HG02610 (cell line): ENCODE measurements around the gene SMAD7.

Source experiments
- ATAC-seq: cut with Tn5 transposase; IDR thresholded peaks from one replicate; pipeline ENCODE4 v1.9.1; 2021; ENCODE audit warnings: mild to moderate bottlenecking, moderate library complexity; ENCODE audit not compliant: unreplicated experiment

Gene SMAD7, protein sequence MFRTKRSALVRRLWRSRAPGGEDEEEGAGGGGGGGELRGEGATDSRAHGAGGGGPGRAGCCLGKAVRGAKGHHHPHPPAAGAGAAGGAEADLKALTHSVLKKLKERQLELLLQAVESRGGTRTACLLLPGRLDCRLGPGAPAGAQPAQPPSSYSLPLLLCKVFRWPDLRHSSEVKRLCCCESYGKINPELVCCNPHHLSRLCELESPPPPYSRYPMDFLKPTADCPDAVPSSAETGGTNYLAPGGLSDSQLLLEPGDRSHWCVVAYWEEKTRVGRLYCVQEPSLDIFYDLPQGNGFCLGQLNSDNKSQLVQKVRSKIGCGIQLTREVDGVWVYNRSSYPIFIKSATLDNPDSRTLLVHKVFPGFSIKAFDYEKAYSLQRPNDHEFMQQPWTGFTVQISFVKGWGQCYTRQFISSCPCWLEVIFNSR

GRCh38 chr18:48950536-48951447, at the start of gene SMAD7:
Gene SMAD7, minus strand, starts transcription at chr18:48950965. Its CDS starts 541 bp downstream, at chr18:48950424.
- ATAC-seq = no peak

DNA sequence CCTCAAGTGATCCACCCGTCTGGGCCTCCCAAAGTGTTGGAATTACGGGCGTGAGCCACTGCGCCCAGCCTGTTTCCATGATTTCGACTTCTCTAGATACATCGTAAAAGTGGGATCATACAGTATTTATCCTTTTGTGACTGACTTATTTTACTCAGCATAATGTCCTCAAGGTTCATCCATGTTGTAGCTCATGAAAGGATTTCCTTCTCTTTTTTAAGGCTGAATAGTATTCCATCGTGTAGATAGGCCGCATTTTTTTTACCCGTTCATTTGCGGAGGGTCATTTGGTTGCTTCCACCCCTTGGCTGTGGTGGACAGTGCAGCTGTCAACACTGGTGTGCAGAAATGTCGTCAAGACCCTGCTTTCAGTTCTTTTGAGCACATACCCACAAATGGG, 48.8 kb upstream of the SMAD7 start:
- no peak for ATAC-seq

GRCh38 chr18:48997985-48998831, 47.4 kb upstream of the SMAD7 start:
- ATAC-seq = no peak

GRCh38 chr18:48997681-48997984, 46.9 kb upstream of the SMAD7 start:
- no peak for ATAC-seq

DNA sequence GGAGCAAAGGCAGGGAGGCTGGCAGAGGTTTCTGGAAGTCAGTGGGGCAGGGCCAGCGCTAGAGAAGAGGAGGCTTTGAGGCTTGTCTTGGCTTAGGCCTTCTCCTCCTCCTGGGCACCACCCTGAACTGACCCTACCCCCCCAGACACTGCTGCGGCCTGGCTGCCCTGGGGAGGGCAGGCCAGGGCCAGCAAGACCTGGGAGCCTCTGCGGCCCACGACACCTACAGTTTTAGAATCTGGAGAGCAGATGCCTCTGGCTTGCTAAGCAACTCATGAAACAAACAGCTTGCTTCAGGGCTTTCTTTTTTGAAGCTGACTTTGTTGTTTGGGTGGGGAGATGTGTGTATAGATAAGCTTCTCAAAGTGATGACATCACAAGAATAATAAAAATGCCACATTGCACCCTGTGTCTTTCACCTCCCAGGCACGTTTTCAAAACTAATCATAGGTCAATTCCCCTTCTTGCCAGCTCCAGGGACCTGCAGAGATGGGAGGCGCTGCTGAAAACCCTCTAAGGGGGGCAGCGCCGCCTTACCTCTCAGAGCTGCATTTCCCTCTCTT, 46.2 kb upstream of the SMAD7 start:
- no peak for ATAC-seq

DNA sequence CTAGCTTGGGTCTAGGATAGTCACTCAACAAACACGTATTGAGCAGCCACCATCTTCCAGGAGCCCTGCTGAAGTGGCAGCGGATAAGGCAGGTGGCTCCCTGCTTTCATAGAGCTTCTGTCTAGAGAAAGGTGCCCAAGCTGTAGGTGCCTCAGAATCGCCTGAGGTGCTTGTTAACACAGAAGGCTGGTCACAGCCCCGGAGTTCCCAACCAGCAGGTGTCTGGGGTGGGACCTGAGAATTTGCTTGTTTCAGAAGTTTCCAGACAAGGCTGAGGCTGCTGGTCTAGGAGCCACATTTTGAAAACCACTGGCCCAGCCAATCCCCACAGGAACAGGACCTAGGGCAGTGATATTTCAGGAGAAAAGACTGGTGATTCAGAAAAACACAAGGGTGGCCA, 45.3 kb upstream of the SMAD7 start:
- ATAC-seq = no peak

GRCh38 chr18:48994926-48995835, 44.4 kb upstream of the SMAD7 start:
- ATAC-seq = no peak

DNA sequence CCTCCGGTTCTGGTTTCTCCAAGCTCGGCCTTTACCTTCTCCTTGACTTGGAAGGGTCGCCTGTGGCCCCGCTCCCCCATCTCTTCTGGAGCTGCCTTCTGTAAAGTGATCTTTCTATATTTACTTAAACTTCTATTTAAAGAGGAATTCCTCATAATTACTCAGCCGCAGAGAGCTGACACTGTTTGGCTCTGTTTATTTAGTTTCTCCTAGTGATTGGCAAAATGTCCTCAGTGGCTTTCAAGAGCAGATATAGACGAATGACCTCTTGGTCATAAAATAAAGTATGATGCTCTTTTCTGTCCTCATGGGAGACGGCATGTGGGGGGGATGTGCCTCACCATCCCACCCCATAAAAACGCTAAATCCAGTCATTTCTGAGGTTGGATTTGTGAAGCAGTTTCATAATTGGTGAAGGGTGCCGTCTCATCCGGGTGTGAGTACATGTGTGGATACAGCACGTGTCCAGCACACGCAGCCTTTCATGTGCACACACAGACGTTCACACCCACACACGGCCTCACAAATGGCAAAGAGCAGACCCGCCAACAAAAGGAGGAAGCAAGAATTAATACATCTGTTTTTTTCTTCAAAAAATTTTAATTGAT, 43.4 kb upstream of the SMAD7 start:
- ATAC-seq = no peak

DNA sequence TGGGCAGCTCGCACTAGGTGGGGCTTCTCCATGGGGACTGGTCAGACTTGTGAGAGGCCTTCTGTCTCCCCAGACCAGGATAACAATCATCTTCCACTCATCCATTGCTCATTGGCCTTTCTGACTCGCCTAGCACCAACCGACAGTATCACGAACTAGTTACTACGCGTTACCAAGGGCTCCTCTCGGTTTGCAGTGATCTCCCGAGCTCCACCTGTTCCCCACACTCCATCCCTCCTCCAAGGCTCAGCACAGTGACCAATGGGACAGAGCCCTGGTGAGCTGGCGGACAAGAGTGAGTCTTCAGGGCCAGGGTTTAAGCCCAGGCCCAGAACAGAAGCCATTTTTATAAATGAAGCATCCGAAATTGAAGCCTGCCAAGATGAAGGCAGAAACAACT, 42.8 kb upstream of the SMAD7 start:
- no peak for ATAC-seq

DNA sequence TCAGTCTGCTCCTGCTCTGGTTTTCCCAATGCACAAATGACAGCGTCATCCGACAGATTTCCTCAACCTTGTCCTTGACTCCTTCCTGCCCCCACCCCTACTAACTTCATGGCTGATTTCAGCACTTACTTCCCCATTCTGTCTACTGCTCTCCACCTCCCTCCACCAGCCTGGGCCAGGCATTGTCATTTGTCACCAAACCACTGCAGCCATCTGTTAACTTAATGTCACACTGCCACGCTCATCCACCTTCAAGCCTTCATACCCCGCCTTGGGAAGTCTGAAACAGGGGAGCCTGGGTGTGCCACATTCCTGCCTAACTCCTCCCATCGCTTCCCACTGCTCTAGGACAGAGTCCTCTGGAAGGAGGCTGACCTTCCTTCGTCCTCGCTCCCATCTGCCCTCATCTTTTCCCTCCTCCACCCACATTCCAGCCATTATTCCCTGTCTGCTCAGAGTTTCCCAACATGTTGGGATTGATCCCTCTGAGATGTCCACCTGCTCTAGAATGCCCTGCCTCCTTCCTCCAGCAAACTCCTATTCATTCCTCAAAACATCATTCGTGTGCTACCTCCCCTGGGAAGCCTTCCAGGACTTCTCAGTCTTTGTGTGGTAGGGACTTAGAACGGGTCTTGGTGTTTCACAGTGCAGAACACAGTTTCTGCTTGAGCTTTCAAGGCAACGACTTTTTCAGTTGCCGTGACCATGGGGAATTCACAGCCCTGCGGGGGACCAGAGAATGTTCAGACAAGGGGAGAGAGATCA, 42.2 kb upstream of the SMAD7 start:
- peak; percentile 71 for ATAC-seq

- ATAC-seq = no peak
Observed at GRCh38 chr18:48992133-48992532, 41.4 kb upstream of the SMAD7 start.

DNA sequence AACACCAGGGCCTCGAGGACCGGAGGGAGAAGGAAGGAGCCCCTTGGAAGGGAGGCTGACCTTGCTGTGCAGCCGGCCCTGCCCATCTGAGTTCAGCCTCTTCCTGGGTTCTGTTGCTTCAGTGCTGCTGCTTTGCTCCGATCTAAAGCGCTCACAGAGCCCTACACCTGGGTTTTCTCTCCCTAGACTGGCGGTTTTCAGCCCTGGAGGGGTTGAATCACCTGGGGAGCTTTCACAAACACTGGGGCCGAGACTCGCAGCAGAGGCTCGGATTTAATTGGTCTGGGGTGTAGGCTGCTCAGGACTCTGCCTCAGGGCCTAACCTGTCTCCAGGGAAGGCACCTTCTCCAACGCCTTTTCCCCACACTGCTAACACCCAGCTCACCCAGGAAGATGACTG, 40.9 kb upstream of the SMAD7 start:
- no peak for ATAC-seq

DNA sequence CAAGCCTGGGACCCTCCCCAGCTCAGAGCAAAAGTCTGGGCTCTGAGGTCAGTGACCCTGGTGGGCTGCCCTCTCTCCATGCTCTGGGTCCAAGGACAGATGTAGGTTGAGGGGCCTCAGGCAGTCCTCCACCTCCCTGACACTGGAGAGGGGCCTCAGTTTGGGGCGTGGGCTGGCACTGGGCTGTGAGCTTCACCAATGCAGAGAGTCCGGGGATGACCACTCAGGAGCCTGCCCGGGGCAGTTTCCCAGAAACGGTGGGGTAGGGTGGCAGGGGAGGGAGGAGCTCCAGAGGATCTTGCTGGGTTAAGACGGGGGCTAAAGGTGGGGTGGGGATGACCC, 40.5 kb upstream of the SMAD7 start:
- no peak for ATAC-seq

- ATAC-seq = no peak
Observed at GRCh38 chr18:48990481-48991318, 39.9 kb upstream of the SMAD7 start.

GRCh38 chr18:48989304-48990303, 38.8 kb upstream of the SMAD7 start:
- ATAC-seq = no peak

DNA sequence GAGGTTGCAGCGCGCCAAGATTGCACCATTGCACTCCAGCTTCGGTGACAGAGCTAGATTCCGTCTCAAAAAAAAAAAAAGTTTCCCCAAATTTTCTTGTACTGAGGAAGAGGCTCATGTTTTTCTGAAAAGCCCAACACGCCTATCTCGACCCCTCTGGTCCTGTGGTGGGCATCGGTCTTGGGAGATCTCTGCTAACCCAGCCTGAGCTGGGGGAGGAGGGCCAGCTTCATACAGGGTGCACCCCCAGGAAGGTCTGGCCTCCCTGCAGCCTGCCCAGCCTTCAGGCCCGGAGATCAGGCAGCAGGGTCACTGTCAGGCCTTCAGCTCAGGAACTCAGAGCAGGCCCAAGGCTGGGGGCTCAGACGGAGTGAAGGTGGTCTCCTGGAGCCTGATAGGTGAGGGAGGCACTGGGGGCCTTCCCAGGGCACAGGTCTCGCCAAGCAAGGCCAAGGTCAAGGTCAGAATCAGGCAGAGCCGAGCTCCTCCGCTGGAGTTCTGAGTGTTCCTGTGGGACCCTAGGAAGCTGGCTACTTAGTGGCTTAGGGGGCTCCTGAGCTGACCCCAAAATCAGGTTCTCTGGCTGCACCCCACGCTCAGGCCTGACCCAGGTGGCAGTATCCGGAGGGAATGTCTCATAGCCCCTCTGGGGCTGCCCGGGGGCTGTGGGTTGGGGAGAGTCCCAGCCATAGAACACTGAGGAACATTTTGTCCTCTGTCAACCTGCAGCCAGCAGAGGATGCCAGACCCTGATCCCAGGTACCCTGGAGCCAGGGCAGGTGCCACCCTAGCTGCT, 37.9 kb upstream of the SMAD7 start:
- ATAC-seq = no peak
